Fibroblast of villous mesenchyme (primary cell): ENCODE results near the gene CPNE6. TPM values are rescaled to one million over a fixed set of nuclear protein-coding genes. Genes with fewer than 3 reads are reported as not detected.

Source experiments
- DNase-seq: peaks from one replicate; pipeline ENCODE4 v3.0.0-alpha.2; 2010; ENCODE audit warnings: low read depth
- H3K4me3 ChIP-seq: 2 replicates; pipeline ENCODE4 v1.5.1; 2011; ENCODE audit warnings: low read depth, mild to moderate bottlenecking, low read length
- CTCF ChIP-seq: IDR thresholded peaks from 2 replicates; pipeline ENCODE4 v1.5.1; 2012; ENCODE audit warnings: low read depth, mild to moderate bottlenecking, low read length; ENCODE audit not compliant: insufficient read depth
- total RNA-seq: library from RNA; depleted of rRNA; stranded (reverse); fragments of >200 nt; gene quantifications from 2 replicates; pipeline ENCODE4 v1.2.3, GENCODE V29; 2012

Gene CPNE6
- total RNA-seq, 1 donor, result not detected

- DNase-seq, result no peak
- no peak overlapping the region for H3K4me3 ChIP-seq
- no peak for TF ChIP-seq CTCF
Observed at GRCh38 chr14:24052656-24053547, 18.5 kb upstream of the CPNE6 start.

GRCh38 chr14:24053548-24054323, 17.6 kb upstream of the CPNE6 start:
- H3K4me3 ChIP-seq, result no peak overlapping the region
- no peak for DNase-seq
- no peak for TF ChIP-seq CTCF

- TF ChIP-seq CTCF, result no peak
- DNase-seq, result no peak
- H3K4me3 ChIP-seq, result no peak overlapping the region
Observed at GRCh38 chr14:24054324-24054641, 17.1 kb upstream of the CPNE6 start.

GRCh38 chr14:24054646-24055045, 16.7 kb upstream of the CPNE6 start:
- no peak for TF ChIP-seq CTCF
- no peak for DNase-seq
- H3K4me3 ChIP-seq, result no peak overlapping the region

GRCh38 chr14:24055971-24056799, 15.2 kb upstream of the CPNE6 start:
- TF ChIP-seq CTCF, result no peak
- H3K4me3 ChIP-seq, result no peak overlapping the region
- no peak for DNase-seq

GRCh38 chr14:24056800-24057184, 14.6 kb upstream of the CPNE6 start:
- no peak for DNase-seq
- no peak overlapping the region for H3K4me3 ChIP-seq
- no peak for TF ChIP-seq CTCF
